A673 (cell line): ENCODE data around the gene RELL1. TPM values are rescaled to one million over a fixed set of nuclear protein-coding genes. Genes with fewer than 3 reads are reported as not detected.

Experiments used
- BruUV-seq: library from RNA; stranded (reverse); fragments of 400-500 nt; replicated peaks from 2 replicates; lab custom pipeline; 2021; lab: Mats Ljungman, UMichigan
- CTCF ChIA-PET: fragments of 300-600 bp; sonication (Branson Sonifier 250); formaldehyde crosslinking; loops from one replicate; lab custom pipeline; 2022; ENCODE audit warnings: antibody characterized with exemption; lab: Charles Lee
- POLR2A ChIA-PET: fragments of 300-600 bp; sonication (Branson Sonifier 250); formaldehyde crosslinking; loops from one replicate; lab custom pipeline; 2022; ENCODE audit warnings: antibody characterized with exemption; ENCODE audit not compliant: low non-redundant PET; lab: Charles Lee
- DNase-seq: peaks from one replicate; pipeline ENCODE4 v3.0.0-alpha.2; 2015; ENCODE audit warnings: low spot score
- H3K27ac ChIP-seq: fragments of 200-600 bp; sonication (generic); 2 replicates; pipeline ENCODE4 v1.5.1; 2016; ENCODE audit warnings: mixed run types, low read depth, mild to moderate bottlenecking, mixed read lengths, antibody characterized with exemption, low read length; ENCODE audit not compliant: poor library complexity, severe bottlenecking
- H3K27me3 ChIP-seq: fragments of 200-600 bp; sonication (generic); replicated peaks from 2 replicates; pipeline ENCODE4 v1.6.1; 2017; ENCODE audit warnings: mixed run types, low read depth, mild to moderate bottlenecking, mixed read lengths, antibody characterized with exemption, low read length; ENCODE audit not compliant: insufficient read depth, poor library complexity
- H3K36me3 ChIP-seq: fragments of 200-600 bp; sonication (generic); 2 replicates; pipeline ENCODE4 v1.6.1; 2016; ENCODE audit warnings: mixed run types, mild to moderate bottlenecking, mixed read lengths, antibody characterized with exemption, low read length; ENCODE audit not compliant: insufficient read depth, poor library complexity, severe bottlenecking
- H3K4me1 ChIP-seq: fragments of 200-600 bp; sonication (generic); 2 replicates; pipeline ENCODE4 v1.6.1; 2017; ENCODE audit warnings: mixed run types, mild to moderate bottlenecking, mixed read lengths, antibody characterized with exemption, low read length; ENCODE audit not compliant: insufficient read depth, poor library complexity, severe bottlenecking
- H3K4me3 ChIP-seq: fragments of 200-600 bp; sonication (generic); 2 replicates; pipeline ENCODE4 v1.5.1; 2016; ENCODE audit warnings: low read depth, mixed run types, mild to moderate bottlenecking, mixed read lengths, low read length; ENCODE audit not compliant: poor library complexity, severe bottlenecking
- H3K9me3 ChIP-seq: fragments of 200-600 bp; sonication (generic); 2 replicates; pipeline ENCODE4 v1.6.1; 2016; ENCODE audit warnings: mixed run types, low read depth, mild to moderate bottlenecking, mixed read lengths, antibody characterized with exemption, low read length; ENCODE audit not compliant: poor library complexity, severe bottlenecking
- EZH2 ChIP-seq: fragments of 200-600 bp; sonication (generic); IDR thresholded peaks from 2 replicates; pipeline ENCODE4 v1.6.1; 2017; ENCODE audit warnings: borderline replicate concordance, low read depth, mild to moderate bottlenecking, mixed read lengths, antibody characterized with exemption, low read length; ENCODE audit not compliant: poor library complexity, severe bottlenecking
- intact Hi-C: fragments of 100-400 bp; cut with micrococcal nuclease; formaldehyde crosslinking; loops from one replicate; pipeline ENCODE4 v1.10.0; 2022; ENCODE audit not compliant: unreplicated experiment
- total RNA-seq: library from RNA; stranded (reverse); gene quantifications from 2 replicates; pipeline ENCODE4 v1.2.3, GENCODE V29; 2021
- TF ChIP-seq, protein P1 (sequence below): fragments of 300-800, 200-600 bp; sonication (generic); conservative IDR thresholded peaks from 2 replicates; pipeline ENCODE4 v1.5.1; 2017; ENCODE audit warnings: low read depth, mild to moderate bottlenecking, antibody characterized with exemption, low read length, moderate library complexity, mixed read lengths

The RELL1 gene
- total RNA-seq, 1 experiment from 2014 or later, result 6.0 TPM

DNA sequence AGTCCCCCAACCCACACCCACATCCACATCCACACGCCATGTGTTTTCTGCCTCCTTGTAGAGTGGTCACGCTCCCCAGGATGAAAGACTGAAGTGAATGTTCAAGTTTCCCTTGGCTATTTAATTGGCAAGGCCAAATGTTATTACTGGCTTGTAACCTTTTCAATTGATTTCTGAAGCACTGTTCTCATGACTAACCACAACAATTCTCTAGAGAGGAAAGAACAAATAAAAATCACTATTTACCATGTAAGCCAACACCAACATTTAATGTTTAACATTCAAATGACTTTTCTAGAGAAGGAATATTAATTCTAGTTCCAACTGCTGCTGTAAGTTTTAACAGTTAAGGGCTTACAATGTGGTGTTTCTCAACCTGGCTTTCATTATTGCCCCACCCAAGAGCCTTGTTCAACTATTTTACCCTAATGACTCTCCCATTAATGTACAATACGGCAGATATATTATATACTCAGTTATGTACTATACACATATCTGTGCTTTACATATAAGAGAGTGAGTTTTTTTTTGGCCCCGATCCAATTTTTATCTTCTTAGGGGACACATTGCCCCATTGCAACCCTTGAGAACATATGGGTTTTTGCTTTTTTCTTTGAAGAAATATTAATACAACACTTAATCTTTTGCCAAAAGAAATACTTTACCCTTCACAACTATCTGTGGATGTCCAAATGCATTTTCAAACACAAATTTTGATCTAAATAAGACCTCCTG, 46.5 kb downstream of the RELL1 start:
- no peak for DNase-seq
- H3K9me3 ChIP-seq, result no peaks in the 10 kb centered on the region
- no peaks in the 10 kb centered on the region for H3K36me3 ChIP-seq
- no TSS peak for BruUV-seq
- no peaks in the 10 kb centered on the region for H3K4me1 ChIP-seq
- no peak overlapping the region for H3K4me3 ChIP-seq
- no peak for TF ChIP-seq EZH2
- TF ChIP-seq, protein P1, sequence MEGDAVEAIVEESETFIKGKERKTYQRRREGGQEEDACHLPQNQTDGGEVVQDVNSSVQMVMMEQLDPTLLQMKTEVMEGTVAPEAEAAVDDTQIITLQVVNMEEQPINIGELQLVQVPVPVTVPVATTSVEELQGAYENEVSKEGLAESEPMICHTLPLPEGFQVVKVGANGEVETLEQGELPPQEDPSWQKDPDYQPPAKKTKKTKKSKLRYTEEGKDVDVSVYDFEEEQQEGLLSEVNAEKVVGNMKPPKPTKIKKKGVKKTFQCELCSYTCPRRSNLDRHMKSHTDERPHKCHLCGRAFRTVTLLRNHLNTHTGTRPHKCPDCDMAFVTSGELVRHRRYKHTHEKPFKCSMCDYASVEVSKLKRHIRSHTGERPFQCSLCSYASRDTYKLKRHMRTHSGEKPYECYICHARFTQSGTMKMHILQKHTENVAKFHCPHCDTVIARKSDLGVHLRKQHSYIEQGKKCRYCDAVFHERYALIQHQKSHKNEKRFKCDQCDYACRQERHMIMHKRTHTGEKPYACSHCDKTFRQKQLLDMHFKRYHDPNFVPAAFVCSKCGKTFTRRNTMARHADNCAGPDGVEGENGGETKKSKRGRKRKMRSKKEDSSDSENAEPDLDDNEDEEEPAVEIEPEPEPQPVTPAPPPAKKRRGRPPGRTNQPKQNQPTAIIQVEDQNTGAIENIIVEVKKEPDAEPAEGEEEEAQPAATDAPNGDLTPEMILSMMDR, result no peak
- intact Hi-C loops, result no loop called here
- H3K27ac ChIP-seq, result no peak overlapping the region
- ChIA-PET CTCF (no interaction called here), POLR2A (no interaction called here)
- H3K27me3 ChIP-seq, result no peaks in the 10 kb centered on the region

DNA sequence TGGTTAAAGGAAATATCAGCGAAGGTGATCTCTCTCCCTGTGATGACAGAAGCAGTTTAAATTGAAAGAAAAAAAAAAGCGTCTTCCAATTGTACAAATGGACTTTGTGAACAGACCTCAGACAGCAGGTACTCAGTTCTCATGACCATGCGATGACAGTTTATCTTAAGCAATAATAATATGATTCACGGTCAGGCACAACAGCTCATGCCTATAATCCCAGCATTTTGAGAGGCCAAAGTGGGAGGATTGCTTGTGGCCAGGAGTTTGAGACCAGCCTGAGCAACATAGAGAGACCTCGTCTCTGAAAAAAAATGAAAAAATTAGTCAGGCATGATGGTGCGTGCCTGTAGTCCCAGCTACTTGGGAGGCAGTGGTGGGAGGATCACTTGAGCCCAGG, 51.0 kb downstream of the RELL1 start:
- TF ChIP-seq, protein P1, result no peak
- no peak for TF ChIP-seq EZH2
- CTCF ChIA-PET, result no interaction called here

GRCh38 chr4:37634180-37634579, 52.0 kb downstream of the RELL1 start:
- Histone ChIP-seq H3K27ac (no peak overlapping the region), H3K4me1 (no peaks in the 10 kb centered on the region), H3K9me3 (no peaks in the 10 kb centered on the region), H3K27me3 (no peaks in the 10 kb centered on the region), H3K36me3 (no peaks in the 10 kb centered on the region), H3K4me3 (no peak overlapping the region)
- no peak for TF ChIP-seq EZH2
- no peak for DNase-seq
- CTCF ChIA-PET, result no interaction called here
- POLR2A ChIA-PET, result no interaction called here
- intact Hi-C loops, result no loop called here
- no TSS peak for BruUV-seq

More for the DNA sequence above, 51.0 kb downstream of the RELL1 start:
- Histone ChIP-seq H3K4me3 (no peak overlapping the region), H3K9me3 (no peaks in the 10 kb centered on the region), H3K4me1 (no peaks in the 10 kb centered on the region), H3K27me3 (no peaks in the 10 kb centered on the region), H3K27ac (no peak overlapping the region), H3K36me3 (no peaks in the 10 kb centered on the region)
- BruUV-seq, result no TSS peak
- DNase-seq, result no peak
- intact Hi-C loops, result no loop called here
- POLR2A ChIA-PET, result no interaction called here

DNA sequence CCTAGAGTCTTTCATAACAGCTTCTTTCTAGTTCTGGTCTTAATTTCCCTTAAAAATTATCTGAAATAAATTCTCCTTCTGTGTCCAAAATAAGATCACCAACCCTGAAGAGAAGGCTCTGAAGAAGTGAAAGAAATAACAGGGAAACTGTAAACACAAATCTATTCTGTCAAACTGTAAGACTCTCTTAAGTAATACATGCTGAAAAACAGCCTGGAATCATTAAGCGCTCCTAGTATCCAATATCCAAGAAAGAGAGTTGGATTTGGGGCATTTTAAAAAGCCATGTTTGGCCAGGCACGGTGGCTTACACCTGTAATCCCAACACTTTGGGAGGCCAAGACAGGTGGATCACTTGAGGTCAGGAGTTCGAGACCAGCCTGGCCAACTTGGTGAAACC, 53.3 kb downstream of the RELL1 start:
- H3K27ac ChIP-seq, result no peak overlapping the region
- no peak overlapping the region for H3K4me3 ChIP-seq
- BruUV-seq, result no TSS peak
- no peak for DNase-seq
- no peaks in the 10 kb centered on the region for H3K9me3 ChIP-seq
- no peaks in the 10 kb centered on the region for H3K4me1 ChIP-seq
- TF ChIP-seq, protein P1, result no peak
- TF ChIP-seq EZH2, result no peak
- intact Hi-C loops, result no loop called here
- H3K36me3 ChIP-seq, result no peaks in the 10 kb centered on the region
- no peaks in the 10 kb centered on the region for H3K27me3 ChIP-seq
- ChIA-PET CTCF (no interaction called here), POLR2A (no interaction called here)
